GM19452 (cell line): ENCODE measurements around the gene FEZF2.

Experiments used
- ATAC-seq: cut with Tn5 transposase; IDR thresholded peaks from one replicate; pipeline ENCODE4 v1.9.1; 2021; ENCODE audit not compliant: unreplicated experiment

The FEZF2 gene

GRCh38 chr3:62332835-62333244 lies 40.5 kb downstream of the FEZF2 start:
- ATAC-seq, result no peak

GRCh38 chr3:62332017-62332416 lies 41.3 kb downstream of the FEZF2 start:
- no peak for ATAC-seq

DNA sequence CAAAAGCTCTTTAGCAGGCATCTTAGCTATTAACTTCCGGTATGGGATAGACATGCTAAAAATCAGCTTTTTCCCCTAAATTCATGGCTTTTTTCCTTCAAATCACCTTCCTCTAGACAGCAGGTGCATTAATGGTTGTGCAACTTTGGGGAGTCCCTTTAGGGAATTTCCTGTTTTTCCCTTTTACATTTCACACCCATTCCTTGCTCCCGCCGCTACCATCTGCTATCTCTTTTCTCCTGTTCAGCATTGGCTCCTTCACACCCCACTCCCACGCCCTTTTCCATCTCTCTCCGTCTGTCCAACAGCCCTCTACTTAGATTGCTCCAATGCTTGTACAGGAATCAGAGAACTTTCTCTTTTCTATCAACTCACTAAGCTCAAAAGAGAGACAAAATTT lies 43.4 kb downstream of the FEZF2 start:
- ATAC-seq, result no peak

DNA sequence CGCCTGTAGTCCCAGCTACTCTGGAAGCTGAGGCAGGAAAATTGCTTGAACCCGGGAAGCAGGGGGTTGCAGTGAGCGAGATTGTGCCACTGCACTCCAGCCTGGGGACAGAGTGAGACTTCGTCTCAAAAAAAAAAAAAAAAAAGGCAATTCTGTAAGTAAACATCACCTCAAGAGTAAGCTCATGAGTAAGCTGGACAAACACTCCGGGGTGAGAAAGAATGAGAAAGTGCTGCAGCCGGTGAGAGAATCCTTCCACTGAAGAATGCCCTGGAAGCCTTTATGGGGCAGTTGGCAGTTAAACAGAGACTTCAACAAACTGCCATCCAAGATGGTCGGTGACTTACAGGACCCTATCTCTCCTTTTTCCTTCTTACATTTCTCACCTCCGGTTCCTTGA lies 47.5 kb downstream of the FEZF2 start:
- no peak for ATAC-seq

GRCh38 chr3:62323241-62323640 lies 50.1 kb downstream of the FEZF2 start:
- ATAC-seq, result no peak
